Adrenal gland (tissue), 12 donors: ENCODE results near the gene SPACA1. TPM values are rescaled to one million over a fixed set of nuclear protein-coding genes. Genes with fewer than 3 reads are reported as not detected.

Experiments used
- DNase-seq, 7 donors: peaks; one replicate each; pipeline ENCODE4 v3.0.0-alpha.2; 2019 to 2020
- H3K27ac ChIP-seq, 5 donors: fragments of 200-600 bp; sonication (generic) in 4 of 5; 1 replicate in 3 of 5; 2 replicates in 2 of 5; pipeline versions ENCODE4 v1.5.1 to v1.8.0; 2016 to 2020; ENCODE audit warnings: mild to moderate bottlenecking in 1 of 5
- H3K27me3 ChIP-seq: fragments of 200-600 bp; 2 replicates; pipeline ENCODE4 v1.8.0; 2021
- H3K36me3 ChIP-seq, 2 donors: fragments of 200-600 bp; replicated peaks in 1 of 2; 1 replicate in 1 of 2; 2 replicates in 1 of 2; pipeline versions ENCODE4 v1.5.1 to v1.8.0; 2018 to 2022
- H3K4me1 ChIP-seq, 2 donors: fragments of 200-600 bp; replicated peaks in 1 of 2; 1 replicate in 1 of 2; 2 replicates in 1 of 2; pipeline versions ENCODE4 v1.5.1 to v1.8.0; 2018 to 2021
- H3K4me3 ChIP-seq, 4 donors: fragments of 200-600 bp; sonication (generic) in 3 of 4; one replicate each; pipeline ENCODE4 v1.5.1; 2016 to 2018
- H3K9me3 ChIP-seq, 3 donors: fragments of 200-600 bp; sonication (generic) in 1 of 3; replicated peaks in 1 of 3; 1 replicate in 2 of 3; 2 replicates in 1 of 3; pipeline versions ENCODE4 v1.5.1 to v1.8.0; 2016 to 2021
- POLR2A ChIP-seq, 2 donors: fragments of 450-650 bp; IDR thresholded peaks; one replicate each; pipeline ENCODE4 v1.6.1; 2017; ENCODE audit warnings: antibody characterized with exemption in 2 of 2, mild to moderate bottlenecking in 2 of 2, moderate library complexity in 1 of 2
- WGBS, 4 donors: extraction: QIAGEN DNeasy Blood & Tissue Kit in 2 of 4; methylation state at CpG; one replicate each; pipeline versions ENCODE4 v1.1.5 to v1.1.7; 2013 to 2017; 5-methylcytosine and 5-hydroxymethylcytosine counted together
- intact Hi-C, 2 donors: fragments of 100-400 bp; cut with DNase I; formaldehyde crosslinking; loops; one replicate each; pipeline versions ENCODE4 v1.14.1 to v1.15.0; 2022 to 2023
- polyA plus RNA-seq, 3 donors: library from polyadenylated mRNA; stranded (reverse); fragments of 200-250 nt in 2 of 3; fragments of 350-450 nt in 1 of 3; fragmentation: Illumina TruSeq in 1 of 3; extraction: RNeasy Lipid Tissue Mini Kit (QIAGEN cat#74804) in 1 of 3; gene quantifications; one replicate each; pipeline ENCODE4 v1.2.3, GENCODE V29; 2013 to 2014
- total RNA-seq, 9 donors: library from RNA; depleted of rRNA in 4 of 9; stranded (reverse); fragments of >200 nt in 4 of 9; fragments of 120-200 nt in 1 of 9; fragmentation: NEBNext Ultra II Directional in 1 of 9; extraction: Animal tissue kit (Norgen Biotek cat#: 25700) in 1 of 9; gene quantifications; one replicate each; pipeline versions ENCODE4 v1.1.0 to v1.2.4, GENCODE V29; 2013 to 2023
- TF ChIP-seq, protein P1 (sequence below), 6 experiments: fragments of 450-650 bp in 4 of 6; fragments of 200-600 bp in 2 of 6; sonication (generic) in 1 of 6; IDR thresholded peaks; 1 replicate in 5 of 6; 2 replicates in 1 of 6; pipeline versions ENCODE4 v1.5.1 to v1.8.0; 2016 to 2021; ENCODE audit warnings: antibody characterized with exemption in 6 of 6, mild to moderate bottlenecking in 2 of 6, moderate library complexity in 1 of 6
- donor health status: healthy with polysubstance abuse.
- donor health status: Bipolar disorder and iron deficiency.
- donor health status: DM: yes; HTN: yes; CAD: no.
- donor health status: DM: no; HTN: no; CAD: no.
- donor health status: DM: no; HTN: no; CAD: no.
- donor health status: DM: yes; HTN: yes; CAD: no.

The SPACA1 gene
- total and polyA plus RNA-seq, 12 donors, result not detected

GRCh38 chr6:88059191-88059590 is 11.6 kb downstream of the SPACA1 start:
- intact Hi-C loops, result no loop called here
- WGBS, 4 donors, result 59 to 72% (median 68%) methylated on average over 3 of the region's 3 CpGs
- no peaks in the 10 kb centered on the region for H3K27me3 ChIP-seq
- no peak overlapping the region for H3K27ac ChIP-seq
- TF ChIP-seq, protein P1, sequence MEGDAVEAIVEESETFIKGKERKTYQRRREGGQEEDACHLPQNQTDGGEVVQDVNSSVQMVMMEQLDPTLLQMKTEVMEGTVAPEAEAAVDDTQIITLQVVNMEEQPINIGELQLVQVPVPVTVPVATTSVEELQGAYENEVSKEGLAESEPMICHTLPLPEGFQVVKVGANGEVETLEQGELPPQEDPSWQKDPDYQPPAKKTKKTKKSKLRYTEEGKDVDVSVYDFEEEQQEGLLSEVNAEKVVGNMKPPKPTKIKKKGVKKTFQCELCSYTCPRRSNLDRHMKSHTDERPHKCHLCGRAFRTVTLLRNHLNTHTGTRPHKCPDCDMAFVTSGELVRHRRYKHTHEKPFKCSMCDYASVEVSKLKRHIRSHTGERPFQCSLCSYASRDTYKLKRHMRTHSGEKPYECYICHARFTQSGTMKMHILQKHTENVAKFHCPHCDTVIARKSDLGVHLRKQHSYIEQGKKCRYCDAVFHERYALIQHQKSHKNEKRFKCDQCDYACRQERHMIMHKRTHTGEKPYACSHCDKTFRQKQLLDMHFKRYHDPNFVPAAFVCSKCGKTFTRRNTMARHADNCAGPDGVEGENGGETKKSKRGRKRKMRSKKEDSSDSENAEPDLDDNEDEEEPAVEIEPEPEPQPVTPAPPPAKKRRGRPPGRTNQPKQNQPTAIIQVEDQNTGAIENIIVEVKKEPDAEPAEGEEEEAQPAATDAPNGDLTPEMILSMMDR (IDR thresholded peaks at IDR 0.05), result no peak
- no peak for TF ChIP-seq POLR2A (IDR thresholded peaks at IDR 0.05)
- no peak overlapping the region for H3K4me3 ChIP-seq
- DNase-seq, result no peak
- H3K9me3 ChIP-seq, result no peaks in the 10 kb centered on the region
- no peaks in the 10 kb centered on the region for H3K36me3 ChIP-seq
- H3K4me1 ChIP-seq, result no peaks in the 10 kb centered on the region

DNA sequence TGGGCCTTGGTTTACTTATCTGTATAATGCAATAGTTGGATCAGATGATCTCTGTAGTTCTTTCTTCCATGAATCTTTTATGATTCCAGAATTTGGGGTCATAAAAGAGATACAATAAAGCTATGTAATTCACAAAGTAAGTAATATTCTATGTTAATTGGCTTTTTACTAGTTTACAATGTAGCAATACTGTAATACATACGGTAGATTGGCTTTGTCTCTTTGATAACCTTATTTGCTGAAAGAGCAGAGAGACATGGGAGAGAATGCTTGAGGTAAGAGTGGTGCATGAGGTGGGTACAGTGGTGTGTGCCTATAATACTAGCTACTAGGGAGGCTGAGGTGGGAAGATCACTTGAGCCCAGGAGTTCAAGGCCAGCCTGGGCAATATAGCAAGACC is 14.7 kb downstream of the SPACA1 start:
- TF ChIP-seq, protein P1 (IDR thresholded peaks at IDR 0.05), result no peak
- TF ChIP-seq POLR2A (IDR thresholded peaks at IDR 0.05), result no peak
- intact Hi-C loops, result no loop called here
- no peak overlapping the region for H3K4me3 ChIP-seq
- no peaks in the 10 kb centered on the region for H3K27me3 ChIP-seq
- no peaks in the 10 kb centered on the region for H3K9me3 ChIP-seq
- H3K27ac ChIP-seq, result no peak overlapping the region
- DNase-seq, result no peak
- H3K36me3 ChIP-seq, result no peaks in the 10 kb centered on the region
- WGBS, 4 donors, result 83 to 90% (median 88%) methylated on average over 1 of the region's 1 CpG
- no peaks in the 10 kb centered on the region for H3K4me1 ChIP-seq

- no peaks in the 10 kb centered on the region for H3K36me3 ChIP-seq
- WGBS, 4 donors, result 75 to 88% (median 84%) methylated on average over 1 of the region's 1 CpG
- no peaks in the 10 kb centered on the region for H3K27me3 ChIP-seq
- intact Hi-C loops, result no loop called here
- H3K4me3 ChIP-seq, result no peak overlapping the region
- TF ChIP-seq POLR2A (IDR thresholded peaks at IDR 0.05), result no peak
- H3K4me1 ChIP-seq, result no peaks in the 10 kb centered on the region
- peaks cover 0 to 4% (median 0%) of the 10 kb centered on the region in 3 donors for H3K9me3 ChIP-seq
- no peak overlapping the region for H3K27ac ChIP-seq
- DNase-seq, result no peak
Observed at GRCh38 chr6:88072462-88072861, 24.8 kb downstream of the SPACA1 start.

GRCh38 chr6:88074791-88075190 is 27.1 kb downstream of the SPACA1 start:
- TF ChIP-seq, protein P1 (IDR thresholded peaks at IDR 0.05), result no peak
- TF ChIP-seq POLR2A (IDR thresholded peaks at IDR 0.05), result no peak
- no peak for DNase-seq
- no peaks in the 10 kb centered on the region for H3K27me3 ChIP-seq
- no peak overlapping the region for H3K4me3 ChIP-seq
- H3K27ac ChIP-seq, result no peak overlapping the region
- H3K4me1 ChIP-seq, result no peaks in the 10 kb centered on the region
- no peaks in the 10 kb centered on the region for H3K36me3 ChIP-seq
- intact Hi-C loops, result no loop called here
- peaks cover 0 to 4% (median 0%) of the 10 kb centered on the region in 3 donors for H3K9me3 ChIP-seq
- WGBS, 4 donors, result 70 to 88% (median 74%) methylated on average over 1 of the region's 1 CpG

DNA sequence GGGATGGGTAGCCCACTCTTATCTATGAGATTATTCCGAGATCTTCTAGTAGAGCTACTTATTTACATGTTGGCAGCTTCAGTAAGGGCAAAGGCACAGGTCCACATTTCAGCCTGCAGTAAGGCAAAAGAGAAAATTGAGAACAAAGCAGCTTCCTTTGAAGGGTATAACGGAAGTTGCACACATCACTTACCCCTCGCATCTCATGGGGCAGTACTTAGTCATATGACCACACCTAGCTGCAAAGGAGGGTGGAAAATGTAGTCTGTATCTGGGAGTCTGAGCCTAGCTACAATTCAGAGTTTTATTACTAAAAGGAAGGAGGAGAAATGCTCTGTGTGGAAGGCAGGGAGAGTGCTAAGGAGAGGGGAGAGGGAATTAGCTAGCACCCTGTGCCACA is 29.7 kb downstream of the SPACA1 start:
- Histone ChIP-seq H3K36me3 (no peaks in the 10 kb centered on the region), H3K9me3 (no peaks in the 10 kb centered on the region), H3K27ac (no peak overlapping the region), H3K4me3 (no peak overlapping the region), H3K27me3 (no peaks in the 10 kb centered on the region), H3K4me1 (no peaks in the 10 kb centered on the region)
- intact Hi-C loops, result no loop called here
- 64 to 79% (median 71%) methylated on average over 3 of the region's 3 CpGs for WGBS, 4 donors
- DNase-seq, result no peak
- no peak for TF ChIP-seq POLR2A (IDR thresholded peaks at IDR 0.05)
- TF ChIP-seq, protein P1 (IDR thresholded peaks at IDR 0.05), result no peak
